ENCODE data around the gene EFNA4.

- TF ChIP-seq CTCF (IDR thresholded peaks at IDR 0.05), result no peak
- TF ChIP-seq SP1 (CRISPR knock-in tag; conservative IDR thresholded peaks at IDR 0.05), result no peak
- no peak for TF ChIP-seq ZNF232 (CRISPR knock-in tag; IDR thresholded peaks at IDR 0.05)
- no peak for TF ChIP-seq ELF4 (CRISPR knock-in tag; IDR thresholded peaks at IDR 0.05; ENCODE audit: low read depth)
- no peak for TF ChIP-seq MAX (CRISPR knock-in tag; IDR thresholded peaks at IDR 0.05)
- TF ChIP-seq ATF2 (CRISPR knock-in tag; IDR thresholded peaks at IDR 0.05; ENCODE audit: borderline replicate concordance, low read depth), result no peak
- TF ChIP-seq CREB1 (CRISPR knock-in tag; IDR thresholded peaks at IDR 0.05), result no peak
- no peak for TF ChIP-seq USF1 (CRISPR knock-in tag; IDR thresholded peaks at IDR 0.05)
- no peak for TF ChIP-seq EMX1 (CRISPR knock-in tag; IDR thresholded peaks at IDR 0.05)
- no peak for TF ChIP-seq ZNF219 (CRISPR knock-in tag; IDR thresholded peaks at IDR 0.05; ENCODE audit: borderline replicate concordance)
- TF ChIP-seq NR2C2 (CRISPR knock-in tag; IDR thresholded peaks at IDR 0.05), result no peak
- no peak for TF ChIP-seq FOXJ3 (CRISPR knock-in tag; IDR thresholded peaks at IDR 0.05; ENCODE audit: borderline replicate concordance)
These were observed 30.7 kb upstream of the EFNA4 start for GRCh38 chr1:155032886-155033285.

All from WTC11 (cell line).